Measurements from ENCODE around the gene CDT1.
A peak's percentile ranks its signal among the peaks of the same experiment; 100 is the strongest.

CDT1 gene

GRCh38 chr16:88856828-88857727 is 53.5 kb downstream of the CDT1 start, which contains the start of the genes GALNS and TRAPPC2L:
GALNS (minus strand) TSS chr16:88856947; CDS start chr16:88856877, 70 bp downstream.
TRAPPC2L (plus strand) TSS chr16:88857127; CDS start chr16:88857151, 24 bp downstream.
- H3K27ac ChIP-seq: peak within 1 kb of the TSS; percentile 54

DNA sequence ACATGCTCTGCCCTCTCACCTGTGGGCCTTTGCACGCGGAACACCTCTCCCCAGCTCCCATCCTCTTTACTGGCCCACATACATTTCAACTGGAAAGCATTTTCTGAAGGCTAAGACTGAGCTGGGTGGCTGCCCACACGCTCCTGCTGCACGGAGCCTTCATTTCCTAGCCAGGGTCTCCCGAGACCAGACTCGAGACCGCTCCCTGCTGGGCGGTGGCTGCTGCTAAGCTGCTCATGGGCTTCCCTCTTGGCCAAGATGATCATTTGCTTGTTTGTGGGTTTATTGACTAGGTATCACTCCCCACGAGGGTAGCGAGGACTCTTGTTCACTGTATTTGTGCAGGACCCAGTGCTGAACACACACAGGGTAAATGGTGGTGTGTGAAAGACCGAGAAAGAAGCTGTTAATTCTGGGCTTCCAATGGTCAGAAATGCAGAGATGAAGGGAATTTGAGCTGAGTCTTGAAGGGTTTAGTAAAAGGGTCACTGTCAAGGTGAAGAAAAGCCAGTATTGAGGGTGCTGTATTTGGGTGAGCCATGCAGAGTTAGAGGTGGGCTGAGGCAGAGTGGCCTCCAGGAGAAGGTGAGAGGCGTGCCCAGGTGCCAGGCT is 54.2 kb downstream of the CDT1 start:
- TF ChIP-seq, protein P1, sequence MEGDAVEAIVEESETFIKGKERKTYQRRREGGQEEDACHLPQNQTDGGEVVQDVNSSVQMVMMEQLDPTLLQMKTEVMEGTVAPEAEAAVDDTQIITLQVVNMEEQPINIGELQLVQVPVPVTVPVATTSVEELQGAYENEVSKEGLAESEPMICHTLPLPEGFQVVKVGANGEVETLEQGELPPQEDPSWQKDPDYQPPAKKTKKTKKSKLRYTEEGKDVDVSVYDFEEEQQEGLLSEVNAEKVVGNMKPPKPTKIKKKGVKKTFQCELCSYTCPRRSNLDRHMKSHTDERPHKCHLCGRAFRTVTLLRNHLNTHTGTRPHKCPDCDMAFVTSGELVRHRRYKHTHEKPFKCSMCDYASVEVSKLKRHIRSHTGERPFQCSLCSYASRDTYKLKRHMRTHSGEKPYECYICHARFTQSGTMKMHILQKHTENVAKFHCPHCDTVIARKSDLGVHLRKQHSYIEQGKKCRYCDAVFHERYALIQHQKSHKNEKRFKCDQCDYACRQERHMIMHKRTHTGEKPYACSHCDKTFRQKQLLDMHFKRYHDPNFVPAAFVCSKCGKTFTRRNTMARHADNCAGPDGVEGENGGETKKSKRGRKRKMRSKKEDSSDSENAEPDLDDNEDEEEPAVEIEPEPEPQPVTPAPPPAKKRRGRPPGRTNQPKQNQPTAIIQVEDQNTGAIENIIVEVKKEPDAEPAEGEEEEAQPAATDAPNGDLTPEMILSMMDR (conservative IDR thresholded peaks at IDR 0.05): peak; percentile 61
- H3K27ac ChIP-seq: peak overlapping the region; percentile 54; the same call in 1 of the 2 replicates

More at GRCh38 chr16:88856828-88857727, 53.5 kb downstream of the CDT1 start, which contains the start of the genes GALNS and TRAPPC2L:
- TF ChIP-seq, protein P1 (conservative IDR thresholded peaks at IDR 0.05): no peak
